Common myeloid progenitor, CD34-positive (primary cell): Measurements from ENCODE around the gene ADIPOR2.
A peak's percentile ranks its signal among the peaks of the same experiment; 100 is the strongest.

Experiments used
- CTCF ChIA-PET: fragments of 350-600 bp; sonication (Branson Sonifier 250); formaldehyde crosslinking; loops from one replicate; lab custom pipeline; 2021; ENCODE audit warnings: antibody characterized with exemption; lab: Charles Lee
- POLR2A ChIA-PET: fragments of 350-600 bp; sonication (Branson Sonifier 250); formaldehyde crosslinking; loops from one replicate; lab custom pipeline; 2021; ENCODE audit warnings: antibody characterized with exemption; lab: Charles Lee
- DNase-seq, 3 donors: peaks; one replicate each; pipeline versions ENCODE4 v3.0.0 to v3.0.0-alpha.2; 2013
- H3K27ac ChIP-seq, 2 experiments: 1 replicate in 1 of 2; 2 replicates in 1 of 2; pipeline ENCODE4 v1.7.0; 2013; ENCODE audit warnings: inconsistent platforms in 2 of 2, low read length in 2 of 2, mild to moderate bottlenecking in 2 of 2, low read depth in 1 of 2, moderate library complexity in 1 of 2; ENCODE audit not compliant: severe bottlenecking in 2 of 2, insufficient read depth in 1 of 2, poor library complexity in 1 of 2
- H3K27me3 ChIP-seq, 5 experiments: replicated peaks in 2 of 5; 1 replicate in 3 of 5; 2 replicates in 2 of 5; pipeline versions ENCODE4 v1.6.1 to v1.7.0; 2013; ENCODE audit warnings: low read length in 4 of 5, mild to moderate bottlenecking in 2 of 5, moderate library complexity in 2 of 5, inconsistent platforms in 1 of 5; ENCODE audit not compliant: insufficient read depth in 5 of 5, control insufficient read depth in 4 of 5
- H3K36me3 ChIP-seq, 4 experiments: 1 replicate in 2 of 4; 2 replicates in 2 of 4; pipeline versions ENCODE4 v1.6.1 to v1.7.0; 2013; ENCODE audit warnings: low read length in 3 of 4, control low read depth in 1 of 4, mild to moderate bottlenecking in 1 of 4; ENCODE audit not compliant: control insufficient read depth in 4 of 4, insufficient read depth in 4 of 4
- H3K4me1 ChIP-seq, 4 experiments: 1 replicate in 3 of 4; 2 replicates in 1 of 4; pipeline versions ENCODE4 v1.6.1 to v1.7.1; 2013; ENCODE audit warnings: low read length in 3 of 4, mild to moderate bottlenecking in 3 of 4, control low read depth in 1 of 4, inconsistent platforms in 1 of 4, moderate library complexity in 1 of 4; ENCODE audit not compliant: control insufficient read depth in 4 of 4, insufficient read depth in 4 of 4; ENCODE audit errors: control extremely low read depth in 1 of 4
- H3K4me3 ChIP-seq, 7 experiments: 1 replicate in 4 of 7; 2 replicates in 3 of 7; pipeline versions ENCODE4 v1.5.1 to v1.7.0; 2013; ENCODE audit warnings: mild to moderate bottlenecking in 7 of 7, low read length in 6 of 7, moderate library complexity in 6 of 7, inconsistent platforms in 2 of 7, low read depth in 2 of 7, control low read depth in 1 of 7; ENCODE audit not compliant: insufficient read depth in 4 of 7, control insufficient read depth in 1 of 7; ENCODE audit errors: extremely low read depth in 1 of 7
- H3K9me3 ChIP-seq, 5 experiments: 1 replicate in 4 of 5; 2 replicates in 1 of 5; pipeline versions ENCODE4 v1.6.1 to v1.7.1; 2013; ENCODE audit warnings: low read length in 4 of 5, mild to moderate bottlenecking in 2 of 5, inconsistent platforms in 1 of 5, low read depth in 1 of 5, moderate library complexity in 1 of 5; ENCODE audit not compliant: control insufficient read depth in 4 of 5, insufficient read depth in 2 of 5; ENCODE audit errors: control extremely low read depth in 1 of 5
- WGBS: methylation state at CpG from one replicate; pipeline ENCODE4 v1.1.5; 2013; ENCODE audit not compliant: insufficient coverage; 5-methylcytosine and 5-hydroxymethylcytosine counted together

Gene ADIPOR2

GRCh38 chr12:1680804-1681492 lies 9.9 kb upstream of the ADIPOR2 start:
- Histone ChIP-seq H3K27me3 (no peaks in the 10 kb centered on the region), H3K4me3 (no peak overlapping the region), H3K4me1 (peaks cover 0 to 2% (median 0%) of the 10 kb centered on the region in 4 experiments), H3K27ac (no peak overlapping the region), H3K36me3 (no peaks in the 10 kb centered on the region), H3K9me3 (no peaks in the 10 kb centered on the region)
- POLR2A ChIA-PET: no interaction called here
- 93% methylated on average over 2 of the region's 7 CpGs for WGBS
- no peak for DNase-seq
- CTCF ChIA-PET: interaction anchor here (0.9 to 1.3 kb wide), 4 partner anchors 10 to 259 kb away, joined by 3 to 5 read pairs (median 4); partner anchors contain the start of gene ADIPOR2

DNA sequence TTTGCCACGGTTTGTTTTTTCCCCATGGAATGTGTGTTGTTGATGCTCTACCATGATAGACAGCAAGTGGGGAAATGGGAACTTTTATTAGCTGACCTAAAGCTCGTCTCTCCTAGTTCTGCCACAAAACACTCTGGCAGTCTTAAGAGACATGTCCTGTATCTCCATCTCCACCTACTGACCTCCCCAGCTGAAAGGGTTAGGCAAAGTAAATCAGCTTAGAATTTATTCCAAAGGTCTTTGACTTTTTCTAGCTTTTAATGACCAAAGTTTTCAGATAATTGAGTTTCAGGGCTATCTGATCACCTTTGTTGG lies 9.4 kb upstream of the ADIPOR2 start:
- ChIA-PET CTCF (interaction anchor here (0.9 to 1.3 kb wide), 4 partner anchors 9 to 259 kb away, joined by 3 to 5 read pairs (median 4); partner anchors contain the start of gene ADIPOR2), POLR2A (no interaction called here)
- H3K4me3 ChIP-seq: no peak overlapping the region
- H3K4me1 ChIP-seq: peaks cover 0 to 2% (median 0%) of the 10 kb centered on the region in 4 experiments
- no peaks in the 10 kb centered on the region for H3K36me3 ChIP-seq
- no peaks in the 10 kb centered on the region for H3K27me3 ChIP-seq
- no peak for DNase-seq
- no peak overlapping the region for H3K27ac ChIP-seq
- WGBS: no CpG with 5 or more reads among the region's 2 CpGs
- H3K9me3 ChIP-seq: no peaks in the 10 kb centered on the region

DNA sequence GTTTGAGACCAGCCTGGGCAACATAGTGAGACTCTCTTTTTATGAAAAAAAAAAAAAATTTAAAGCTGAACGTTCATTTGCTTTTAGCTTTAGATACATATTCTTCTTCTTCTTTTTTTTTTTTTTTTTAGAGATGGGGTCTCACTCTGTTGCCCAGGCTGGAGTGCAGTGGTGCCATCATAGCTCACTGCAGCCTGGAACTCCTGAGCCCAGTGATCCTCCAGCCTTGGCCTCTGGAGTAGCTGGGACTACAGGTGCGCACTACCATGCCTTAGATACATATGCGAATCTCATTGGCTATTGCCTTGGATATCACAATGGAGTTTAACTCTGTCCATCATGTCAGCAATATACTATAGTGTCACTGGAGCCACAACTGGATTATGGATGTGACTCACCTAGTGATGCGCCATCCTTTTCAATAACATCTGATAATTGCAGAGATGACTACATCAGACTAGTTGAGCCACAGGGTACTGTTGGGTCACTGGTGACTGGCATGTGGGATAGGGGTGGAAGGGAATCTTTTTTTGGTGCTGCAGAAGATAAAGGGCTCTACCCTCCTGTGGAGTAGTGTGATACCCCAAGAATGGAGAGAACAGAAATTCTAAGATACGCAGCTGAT lies 2.7 kb upstream of the ADIPOR2 start:
- H3K27ac ChIP-seq: no peak overlapping the region
- DNase-seq: no peak
- no peaks in the 10 kb centered on the region for H3K9me3 ChIP-seq
- WGBS: 100% methylated on average over 2 of the region's 5 CpGs
- H3K27me3 ChIP-seq: no peaks in the 10 kb centered on the region
- ChIA-PET POLR2A (interaction anchor here (1.5 kb wide), 1 partner anchor 16 kb away, joined by 6 read pairs; no protein-coding TSS in a partner anchor), CTCF (interaction anchor here (0.6 to 1.6 kb wide), 7 partner anchors 10 to 1069 kb away, joined by 3 to 7 read pairs (median 4); no protein-coding TSS in a partner anchor)
- H3K4me1 ChIP-seq: peaks cover 8 to 26% (median 20%) of the 10 kb centered on the region in 4 experiments
- no peaks in the 10 kb centered on the region for H3K36me3 ChIP-seq
- no peak overlapping the region for H3K4me3 ChIP-seq

DNA sequence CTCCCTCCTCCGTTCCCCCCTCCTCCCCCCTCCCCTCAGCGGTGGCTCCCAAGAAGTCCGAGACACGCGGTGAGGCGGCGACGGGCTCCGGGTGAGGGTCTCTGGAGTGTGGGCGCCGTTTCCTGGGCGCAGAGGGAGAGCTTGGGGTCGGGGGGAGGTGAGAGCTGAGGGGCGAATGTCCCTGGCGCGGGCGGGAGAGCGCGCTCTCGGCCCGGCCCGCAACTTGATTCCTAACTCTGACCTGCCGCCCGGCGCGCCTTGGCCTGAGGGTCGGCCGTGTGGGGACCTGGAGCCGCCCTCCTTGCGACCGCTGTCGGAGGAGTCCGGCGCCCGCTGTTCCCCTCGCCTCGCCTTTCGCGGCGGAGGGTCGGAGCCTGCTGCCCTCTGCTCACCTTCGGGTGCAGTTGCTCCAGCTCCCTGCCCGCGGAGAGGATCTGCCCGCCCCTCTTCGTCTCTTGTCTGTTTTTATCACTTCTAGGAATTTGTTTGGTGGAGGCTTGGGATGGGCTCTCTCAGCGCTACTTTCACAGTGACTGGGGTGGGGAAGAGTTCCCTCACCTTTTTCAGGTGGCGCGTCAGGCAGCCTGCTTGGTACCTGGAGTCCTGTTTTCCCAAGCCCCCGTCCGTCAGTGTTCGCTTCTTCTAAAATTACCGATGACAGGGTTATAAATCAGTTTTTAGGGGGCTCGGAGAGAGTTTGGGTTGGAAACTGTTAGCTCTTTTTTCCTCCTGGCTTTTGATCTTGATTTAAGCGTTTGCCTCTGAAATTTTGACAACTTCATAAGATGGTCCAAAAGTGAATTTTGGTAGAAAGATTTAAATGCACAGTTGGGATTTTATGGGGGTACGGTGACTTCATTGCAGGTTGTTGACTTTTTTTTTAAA lies 495 bp downstream of the ADIPOR2 start:
- ChIA-PET POLR2A (interaction anchor here (0.9 to 1.6 kb wide), 6 partner anchors 17 to 100 kb away, joined by 3 to 10 read pairs (median 3); no protein-coding TSS in a partner anchor), CTCF (interaction anchor here (1.0 to 4.4 kb wide), 4 partner anchors 10 to 38 kb away, joined by 4 to 19 read pairs (median 8); no protein-coding TSS in a partner anchor)
- no peaks in the 10 kb centered on the region for H3K9me3 ChIP-seq
- WGBS: under 1% methylated on average over 40 of the region's 56 CpGs
- H3K27me3 ChIP-seq: no peaks in the 10 kb centered on the region
- peak overlapping the region; percentile 73 to 99 (median 89) for H3K4me3 ChIP-seq
- peak in 1 of 3 donors; percentile 19 for DNase-seq
- H3K4me1 ChIP-seq: peaks cover 13 to 40% (median 29%) of the 10 kb centered on the region in 4 experiments
- H3K36me3 ChIP-seq: no peaks in the 10 kb centered on the region
- peak overlapping the region; percentile 68 to 96 for H3K27ac ChIP-seq

- peaks cover 14 to 45% (median 31%) of the 10 kb centered on the region in 4 experiments for H3K4me1 ChIP-seq
- peak overlapping the region in 1 of 2 experiments; percentile 96 for H3K27ac ChIP-seq
- peak overlapping the region in 6 of 7 experiments; percentile 73 to 96 (median 86) for H3K4me3 ChIP-seq
- no CpG with 5 or more reads among the region's 4 CpGs for WGBS
- POLR2A ChIA-PET: interaction anchor here (0.6 kb wide), 1 partner anchor 33 kb away, joined by 3 read pairs; no protein-coding TSS in a partner anchor
- H3K27me3 ChIP-seq: no peaks in the 10 kb centered on the region
- no peaks in the 10 kb centered on the region for H3K36me3 ChIP-seq
- no peaks in the 10 kb centered on the region for H3K9me3 ChIP-seq
- no peak for DNase-seq
- CTCF ChIA-PET: interaction anchor here (1.9 to 4.4 kb wide), 3 partner anchors 16 to 39 kb away, joined by 6 to 19 read pairs (median 10); no protein-coding TSS in a partner anchor
Measured at GRCh38 chr12:1692226-1692625, 1.4 kb downstream of the ADIPOR2 start.

- WGBS: 73% methylated on average over 8 of the region's 15 CpGs
Measured at GRCh38 chr12:1692895-1693610, 2.2 kb downstream of the ADIPOR2 start.

More at GRCh38 chr12:1692895-1693610, 2.2 kb downstream of the ADIPOR2 start:
- Histone ChIP-seq H3K36me3 (peaks cover 0 to 2% (median 0%) of the 10 kb centered on the region in 4 experiments), H3K27ac (peak overlapping the region in 1 of 2 experiments; percentile 96), H3K4me1 (peaks cover 16 to 49% (median 31%) of the 10 kb centered on the region in 4 experiments), H3K27me3 (no peaks in the 10 kb centered on the region), H3K4me3 (peak overlapping the region in 4 of 7 experiments; percentile 4 to 75 (median 45)), H3K9me3 (no peaks in the 10 kb centered on the region)
- DNase-seq: peak; percentile 15 to 43 (median 38)
- ChIA-PET POLR2A (interaction anchor here (0.6 kb wide), 1 partner anchor 22 kb away, joined by 3 read pairs; no protein-coding TSS in a partner anchor), CTCF (interaction anchor here (0.8 to 4.4 kb wide), 2 partner anchors 22 to 98 kb away, joined by 3 to 19 read pairs; no protein-coding TSS in a partner anchor)
